HepG2 (cell line): ENCODE results near the gene KLF16. TPM values are rescaled to one million over a fixed set of nuclear protein-coding genes. Genes with fewer than 3 reads are reported as not detected.

ENCODE experiments used
- CAMTA2 ChIP-seq: sonication (generic); formaldehyde crosslinking; IDR thresholded peaks from 2 replicates; pipeline ENCODE4 v1.4.0; 2020; ENCODE audit warnings: mild to moderate bottlenecking, missing genetic modification reagents, borderline replicate concordance
- DMAP1 ChIP-seq: IDR thresholded peaks from 2 replicates; pipeline ENCODE4 v1.6.1; 2016
- GATA4 ChIP-seq: sonication (generic); IDR thresholded peaks from 2 replicates; pipeline ENCODE4 v1.6.1; 2016; ENCODE audit warnings: antibody characterized with exemption, low read depth, borderline replicate concordance
- GLI4 ChIP-seq: sonication (generic); formaldehyde crosslinking; IDR thresholded peaks from 2 replicates; pipeline ENCODE4 v1.5.1; 2020; ENCODE audit warnings: missing genetic modification reagents, mild to moderate bottlenecking, moderate library complexity, borderline replicate concordance
- GTF2F1 ChIP-seq: fragments of 150-350 bp; IDR thresholded peaks from 2 replicates; pipeline ENCODE4 v1.6.1; 2014; ENCODE audit warnings: low read length
- KLF15 ChIP-seq: sonication (generic); formaldehyde crosslinking; IDR thresholded peaks from 2 replicates; pipeline ENCODE4 v1.8.1; 2023; ENCODE audit warnings: borderline replicate concordance, mild to moderate bottlenecking, inconsistent platforms, missing genetic modification reagents, mixed read lengths
- NFE2L1 ChIP-seq: sonication (generic); formaldehyde crosslinking; IDR thresholded peaks from 2 replicates; pipeline ENCODE4 v1.4.0; 2020; ENCODE audit warnings: missing genetic modification reagents, mild to moderate bottlenecking, borderline replicate concordance
- PCBP2 ChIP-seq: fragments of 200-400 bp; formaldehyde crosslinking; optimal IDR thresholded peaks from 2 replicates; pipeline ENCODE3; 2018; ENCODE audit warnings: low read length, low read depth; ENCODE audit not compliant: poor library complexity, severe bottlenecking
- PRMT3 ChIP-seq: sonication (generic); formaldehyde crosslinking; IDR thresholded peaks from 2 replicates; pipeline ENCODE4 v1.8.1; 2022; ENCODE audit warnings: low read depth, mild to moderate bottlenecking, moderate library complexity, missing genetic modification reagents, borderline replicate concordance
- ZKSCAN8 ChIP-seq: IDR thresholded peaks from 2 replicates; pipeline ENCODE4 v1.6.1; 2016; ENCODE audit warnings: borderline replicate concordance, missing genetic modification reagents, missing compliant biosample characterization
- ZMYM4 ChIP-seq: sonication (generic); formaldehyde crosslinking; IDR thresholded peaks from 2 replicates; pipeline ENCODE4 v1.8.1; 2023; ENCODE audit warnings: mild to moderate bottlenecking, missing genetic modification reagents
- ZNF501 ChIP-seq: sonication (generic); formaldehyde crosslinking; IDR thresholded peaks from 2 replicates; pipeline ENCODE4 v1.5.1; 2020; ENCODE audit warnings: mild to moderate bottlenecking, moderate library complexity, missing genetic modification reagents
- ZNF607 ChIP-seq: sonication (generic); formaldehyde crosslinking; IDR thresholded peaks from 2 replicates; pipeline ENCODE4 v1.5.1; 2020; ENCODE audit warnings: missing genetic modification reagents, mild to moderate bottlenecking, borderline replicate concordance
- polyA plus RNA-seq, 8 experiments: library from polyadenylated mRNA; depleted of rRNA in 3 of 8; stranded (reverse) in 7 of 8; unstranded in 1 of 8; fragments of >200 nt; fragmentation: Illumina TruSeq in 4 of 8; extraction: Trizol in 4 of 8; gene quantifications; 2 replicates each; pipeline versions ENCODE4 v1.2.1 to v1.2.3, GENCODE V29; 2011 to 2016; ENCODE audit warnings: low read depth in 4 of 8, missing spikeins in 1 of 8, mixed read lengths in 1 of 8; ENCODE audit not compliant: insufficient read depth in 1 of 8
- total RNA-seq, 5 experiments: library from RNA; depleted of rRNA; stranded (reverse); fragments of >200 nt; fragmentation: Illumina TruSeq; extraction: Trizol; gene quantifications; 2 replicates each; pipeline ENCODE4 v1.2.3, GENCODE V29; 2016; ENCODE audit warnings: low read depth in 1 of 5
- TF ChIP-seq, protein P1 (sequence below): sonication (generic); formaldehyde crosslinking; IDR thresholded peaks from 2 replicates; pipeline ENCODE4 v1.4.0; 2020; ENCODE audit warnings: missing genetic modification reagents, borderline replicate concordance
- TF ChIP-seq, protein P2 (sequence below): sonication (generic); formaldehyde crosslinking; IDR thresholded peaks from 2 replicates; pipeline ENCODE4 v1.8.1; 2022; ENCODE audit warnings: low read depth, mild to moderate bottlenecking, missing genetic modification reagents
- TF ChIP-seq, protein P3 (sequence below): conservative IDR thresholded peaks from 2 replicates; pipeline ENCODE4 v1.6.1; 2018; ENCODE audit warnings: missing genetic modification reagents
- TF ChIP-seq, protein P4 (sequence below): IDR thresholded peaks from 2 replicates; pipeline ENCODE4 v1.6.1; 2016; ENCODE audit warnings: missing compliant biosample characterization, missing genetic modification reagents, borderline replicate concordance
- TF ChIP-seq, protein P5 (sequence below): sonication (generic); formaldehyde crosslinking; conservative IDR thresholded peaks from 2 replicates; pipeline ENCODE4 v1.4.0; 2020; ENCODE audit warnings: missing genetic modification reagents

Gene KLF16
- total and polyA plus RNA-seq, 2 of the 13 experiments (the other 11 are each of a cell fraction or from before 2014, with no cell fraction given), result 3.5 to 6.7 TPM

DNA sequence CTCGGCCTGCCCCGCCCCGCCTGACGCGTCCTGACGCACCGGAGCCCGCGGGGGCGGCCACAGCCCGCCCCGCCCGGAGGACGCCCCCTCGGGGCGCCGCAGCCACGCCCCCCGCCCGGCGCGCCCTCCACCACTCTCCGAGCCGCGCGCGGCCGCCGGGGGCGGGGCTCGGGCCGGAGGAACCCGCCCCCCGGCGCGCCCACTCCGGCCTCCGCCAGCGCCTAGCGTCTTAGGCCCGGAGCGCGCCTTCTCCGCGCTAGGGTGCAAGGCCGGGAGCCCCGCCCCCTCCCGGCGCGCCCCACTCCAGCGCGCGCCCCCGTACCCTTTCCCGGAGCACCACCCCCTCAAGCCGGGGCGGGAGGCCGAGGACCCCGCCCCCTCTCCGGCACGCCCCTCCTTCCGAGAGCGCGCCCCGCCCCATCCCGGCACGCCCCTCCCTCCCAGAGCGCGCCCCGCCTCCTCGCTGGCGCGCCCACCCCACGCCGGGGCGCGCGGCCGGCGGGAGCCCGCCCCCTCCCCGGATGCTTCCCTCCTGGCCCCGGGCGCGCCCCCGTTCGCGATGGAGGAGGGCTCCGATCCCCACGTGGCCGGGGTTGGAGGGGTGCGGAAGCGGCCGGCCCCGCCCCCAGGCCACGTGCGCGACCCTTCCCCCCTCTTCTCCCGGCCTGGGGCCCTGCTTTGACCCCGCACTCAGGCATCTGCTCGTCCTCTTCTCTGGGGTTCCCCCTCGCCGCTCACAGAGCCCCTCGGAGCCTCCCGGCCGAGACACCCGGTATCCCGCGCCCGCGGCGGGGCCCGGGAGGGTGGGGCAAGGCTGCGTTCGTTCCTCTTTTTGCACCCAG is 480 bp upstream of the KLF16 start (continued):
- TF ChIP-seq ZKSCAN8 (CRISPR knock-in tag), result no peak
- TF ChIP-seq GLI4 (CRISPR knock-in tag), result no peak
- 0 out of 2 replicates have a peak, but pooled peaks have one; percentile 27 for TF ChIP-seq GATA4
- TF ChIP-seq, protein P1, sequence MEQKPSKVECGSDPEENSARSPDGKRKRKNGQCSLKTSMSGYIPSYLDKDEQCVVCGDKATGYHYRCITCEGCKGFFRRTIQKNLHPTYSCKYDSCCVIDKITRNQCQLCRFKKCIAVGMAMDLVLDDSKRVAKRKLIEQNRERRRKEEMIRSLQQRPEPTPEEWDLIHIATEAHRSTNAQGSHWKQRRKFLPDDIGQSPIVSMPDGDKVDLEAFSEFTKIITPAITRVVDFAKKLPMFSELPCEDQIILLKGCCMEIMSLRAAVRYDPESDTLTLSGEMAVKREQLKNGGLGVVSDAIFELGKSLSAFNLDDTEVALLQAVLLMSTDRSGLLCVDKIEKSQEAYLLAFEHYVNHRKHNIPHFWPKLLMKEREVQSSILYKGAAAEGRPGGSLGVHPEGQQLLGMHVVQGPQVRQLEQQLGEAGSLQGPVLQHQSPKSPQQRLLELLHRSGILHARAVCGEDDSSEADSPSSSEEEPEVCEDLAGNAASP (CRISPR knock-in tag), result peak; percentile 62; the same call in 1 of the 2 replicates
- TF ChIP-seq, protein P2, sequence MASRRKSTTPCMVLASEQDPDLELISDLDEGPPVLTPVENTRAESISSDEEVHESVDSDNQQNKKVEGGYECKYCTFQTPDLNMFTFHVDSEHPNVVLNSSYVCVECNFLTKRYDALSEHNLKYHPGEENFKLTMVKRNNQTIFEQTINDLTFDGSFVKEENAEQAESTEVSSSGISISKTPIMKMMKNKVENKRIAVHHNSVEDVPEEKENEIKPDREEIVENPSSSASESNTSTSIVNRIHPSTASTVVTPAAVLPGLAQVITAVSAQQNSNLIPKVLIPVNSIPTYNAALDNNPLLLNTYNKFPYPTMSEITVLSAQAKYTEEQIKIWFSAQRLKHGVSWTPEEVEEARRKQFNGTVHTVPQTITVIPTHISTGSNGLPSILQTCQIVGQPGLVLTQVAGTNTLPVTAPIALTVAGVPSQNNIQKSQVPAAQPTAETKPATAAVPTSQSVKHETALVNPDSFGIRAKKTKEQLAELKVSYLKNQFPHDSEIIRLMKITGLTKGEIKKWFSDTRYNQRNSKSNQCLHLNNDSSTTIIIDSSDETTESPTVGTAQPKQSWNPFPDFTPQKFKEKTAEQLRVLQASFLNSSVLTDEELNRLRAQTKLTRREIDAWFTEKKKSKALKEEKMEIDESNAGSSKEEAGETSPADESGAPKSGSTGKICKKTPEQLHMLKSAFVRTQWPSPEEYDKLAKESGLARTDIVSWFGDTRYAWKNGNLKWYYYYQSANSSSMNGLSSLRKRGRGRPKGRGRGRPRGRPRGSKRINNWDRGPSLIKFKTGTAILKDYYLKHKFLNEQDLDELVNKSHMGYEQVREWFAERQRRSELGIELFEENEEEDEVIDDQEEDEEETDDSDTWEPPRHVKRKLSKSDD, result no peak
- no peak for TF ChIP-seq ZMYM4
- TF ChIP-seq, protein P3, sequence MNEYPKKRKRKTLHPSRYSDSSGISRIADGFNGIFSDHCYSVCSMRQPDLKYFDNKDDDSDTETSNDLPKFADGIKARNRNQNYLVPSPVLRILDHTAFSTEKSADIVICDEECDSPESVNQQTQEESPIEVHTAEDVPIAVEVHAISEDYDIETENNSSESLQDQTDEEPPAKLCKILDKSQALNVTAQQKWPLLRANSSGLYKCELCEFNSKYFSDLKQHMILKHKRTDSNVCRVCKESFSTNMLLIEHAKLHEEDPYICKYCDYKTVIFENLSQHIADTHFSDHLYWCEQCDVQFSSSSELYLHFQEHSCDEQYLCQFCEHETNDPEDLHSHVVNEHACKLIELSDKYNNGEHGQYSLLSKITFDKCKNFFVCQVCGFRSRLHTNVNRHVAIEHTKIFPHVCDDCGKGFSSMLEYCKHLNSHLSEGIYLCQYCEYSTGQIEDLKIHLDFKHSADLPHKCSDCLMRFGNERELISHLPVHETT (CRISPR knock-in tag), result peak; percentile 55; the same call in 1 of the 2 replicates
- TF ChIP-seq PRMT3 (CRISPR knock-in tag), result no peak
- no peak; the same call in 1 of the 2 replicates for TF ChIP-seq ZNF607 (CRISPR knock-in tag)
- TF ChIP-seq, protein P4, sequence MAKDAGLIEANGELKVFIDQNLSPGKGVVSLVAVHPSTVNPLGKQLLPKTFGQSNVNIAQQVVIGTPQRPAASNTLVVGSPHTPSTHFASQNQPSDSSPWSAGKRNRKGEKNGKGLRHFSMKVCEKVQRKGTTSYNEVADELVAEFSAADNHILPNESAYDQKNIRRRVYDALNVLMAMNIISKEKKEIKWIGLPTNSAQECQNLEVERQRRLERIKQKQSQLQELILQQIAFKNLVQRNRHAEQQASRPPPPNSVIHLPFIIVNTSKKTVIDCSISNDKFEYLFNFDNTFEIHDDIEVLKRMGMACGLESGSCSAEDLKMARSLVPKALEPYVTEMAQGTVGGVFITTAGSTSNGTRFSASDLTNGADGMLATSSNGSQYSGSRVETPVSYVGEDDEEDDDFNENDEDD (CRISPR knock-in tag), result peak; percentile 79; the same call in 1 of the 2 replicates
- no peak for TF ChIP-seq GTF2F1
- peak; percentile 80 for TF ChIP-seq ZNF501 (CRISPR knock-in tag)
- peak; percentile 95 for TF ChIP-seq DMAP1 (CRISPR knock-in tag)
- no peak for TF ChIP-seq PCBP2
- TF ChIP-seq NFE2L1 (CRISPR knock-in tag), result no peak
- TF ChIP-seq, protein P5, sequence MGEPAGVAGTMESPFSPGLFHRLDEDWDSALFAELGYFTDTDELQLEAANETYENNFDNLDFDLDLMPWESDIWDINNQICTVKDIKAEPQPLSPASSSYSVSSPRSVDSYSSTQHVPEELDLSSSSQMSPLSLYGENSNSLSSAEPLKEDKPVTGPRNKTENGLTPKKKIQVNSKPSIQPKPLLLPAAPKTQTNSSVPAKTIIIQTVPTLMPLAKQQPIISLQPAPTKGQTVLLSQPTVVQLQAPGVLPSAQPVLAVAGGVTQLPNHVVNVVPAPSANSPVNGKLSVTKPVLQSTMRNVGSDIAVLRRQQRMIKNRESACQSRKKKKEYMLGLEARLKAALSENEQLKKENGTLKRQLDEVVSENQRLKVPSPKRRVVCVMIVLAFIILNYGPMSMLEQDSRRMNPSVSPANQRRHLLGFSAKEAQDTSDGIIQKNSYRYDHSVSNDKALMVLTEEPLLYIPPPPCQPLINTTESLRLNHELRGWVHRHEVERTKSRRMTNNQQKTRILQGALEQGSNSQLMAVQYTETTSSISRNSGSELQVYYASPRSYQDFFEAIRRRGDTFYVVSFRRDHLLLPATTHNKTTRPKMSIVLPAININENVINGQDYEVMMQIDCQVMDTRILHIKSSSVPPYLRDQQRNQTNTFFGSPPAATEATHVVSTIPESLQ (CRISPR knock-in tag), result no peak
- peak; percentile 30; the same call in 1 of the 2 replicates for TF ChIP-seq KLF15
- TF ChIP-seq CAMTA2 (CRISPR knock-in tag), result no peak
